SK-N-SH (cell line): ENCODE measurements around the gene MICU2. TPM values are rescaled to one million over a fixed set of nuclear protein-coding genes. Genes with fewer than 3 reads are reported as not detected.
A peak's percentile ranks its signal among the peaks of the same experiment; 100 is the strongest.

Experiments
- CTCF ChIA-PET: fragments of 300-600, 350-600 bp; formaldehyde crosslinking; extraction: SDS; loops from one replicate; lab custom pipeline; 2021; lab: Yijun Ruan, JAX
- POLR2A ChIA-PET: fragments of 350-600 bp; sonication (Branson Sonifier 250); formaldehyde crosslinking; extraction: SDS; loops from one replicate; lab custom pipeline; 2020; ENCODE audit warnings: antibody characterized with exemption, inconsistent platforms; lab: Yijun Ruan, JAX
- DNase-seq: peaks from one replicate; pipeline ENCODE4 v3.0.0; 2012
- H2AFZ ChIP-seq: fragments of 200-600 bp; sonication (generic); 2 replicates; pipeline ENCODE4 v1.8.1; 2016; ENCODE audit warnings: antibody characterized with exemption, mild to moderate bottlenecking, low read depth
- H3F3A ChIP-seq: fragments of 200-600 bp; sonication (generic); replicated peaks from 2 replicates; pipeline ENCODE3; 2016; ENCODE audit warnings: antibody characterized with exemption, mild to moderate bottlenecking; ENCODE audit not compliant: insufficient read depth
- H3K27ac ChIP-seq, 2 experiments: fragments of 200-500 bp in 1 of 2; fragments of 200-600 bp in 1 of 2; sonication (Bioruptor generic) in 1 of 2; sonication (generic), shearing (Covaris generic) in 1 of 2; 2 replicates each; pipeline versions ENCODE4 v1.5.1 to v1.6.1; 2014 to 2016; ENCODE audit warnings: low read depth in 2 of 2, inconsistent platforms in 1 of 2, low read length in 1 of 2, mild to moderate bottlenecking in 1 of 2, mixed read lengths in 1 of 2
- H3K27me3 ChIP-seq: fragments of 200-600 bp; sonication (generic), shearing (Covaris generic); 2 replicates; pipeline ENCODE4 v1.6.1; 2016; ENCODE audit warnings: mixed run types; ENCODE audit not compliant: insufficient read depth
- H3K36me3 ChIP-seq, 2 experiments: fragments of 200-500 bp in 1 of 2; fragments of 200-600 bp in 1 of 2; sonication (Bioruptor generic) in 1 of 2; sonication (generic) in 1 of 2; replicated peaks in 1 of 2; 2 replicates each; pipeline versions ENCODE3 to v1.5.1; 2014 to 2016; ENCODE audit warnings: low read length in 1 of 2, mild to moderate bottlenecking in 1 of 2; ENCODE audit not compliant: insufficient read depth in 2 of 2, control insufficient read depth in 1 of 2
- H3K4me1 ChIP-seq, 2 experiments: fragments of 200-500 bp in 1 of 2; fragments of 200-600 bp in 1 of 2; sonication (Bioruptor generic) in 1 of 2; sonication (generic), shearing (Covaris generic) in 1 of 2; 2 replicates each; pipeline versions ENCODE4 v1.5.1 to v1.6.1; 2014 to 2016; ENCODE audit warnings: low read depth in 1 of 2, low read length in 1 of 2, mixed run types in 1 of 2; ENCODE audit not compliant: insufficient read depth in 2 of 2, control insufficient read depth in 1 of 2
- H3K4me2 ChIP-seq: fragments of 200-600 bp; sonication (generic), shearing (Covaris generic); 2 replicates; pipeline ENCODE4 v1.6.1; 2017; ENCODE audit warnings: mixed run types
- H3K4me3 ChIP-seq, 2 experiments: fragments of 200-500 bp in 1 of 2; fragments of 200-600 bp in 1 of 2; sonication (Bioruptor generic) in 1 of 2; sonication (generic), shearing (Covaris generic) in 1 of 2; 2 replicates each; pipeline versions ENCODE4 v1.5.1 to v1.8.1; 2014 to 2016; ENCODE audit warnings: low read depth in 2 of 2, inconsistent platforms in 1 of 2, low read length in 1 of 2, mild to moderate bottlenecking in 1 of 2, mixed read lengths in 1 of 2, moderate library complexity in 1 of 2
- H3K79me2 ChIP-seq: fragments of 200-600 bp; sonication (generic); 2 replicates; pipeline ENCODE4 v1.8.1; 2017; ENCODE audit warnings: mild to moderate bottlenecking; ENCODE audit not compliant: insufficient read depth
- H3K9ac ChIP-seq: fragments of 200-600 bp; sonication (generic); 2 replicates; pipeline ENCODE4 v1.6.1; 2017; ENCODE audit warnings: mixed run types
- H3K9me2 ChIP-seq: fragments of 200-600 bp; sonication (generic); 2 replicates; pipeline ENCODE4 v1.6.1; 2017; ENCODE audit warnings: mixed run types
- H3K9me3 ChIP-seq: fragments of 200-600 bp; sonication (generic); 2 replicates; pipeline ENCODE4 v1.6.1; 2017; ENCODE audit warnings: mixed run types, mild to moderate bottlenecking, moderate library complexity
- H4K20me1 ChIP-seq: fragments of 200-600 bp; sonication (generic); 2 replicates; pipeline ENCODE4 v1.6.1; 2017; ENCODE audit warnings: mild to moderate bottlenecking, mixed run types; ENCODE audit not compliant: insufficient read depth
- ELF1 ChIP-seq: IDR thresholded peaks from 2 replicates; pipeline ENCODE4 v1.4.0; 2012
- FOSL2 ChIP-seq: IDR thresholded peaks from 2 replicates; pipeline ENCODE4 v1.4.0; 2012; ENCODE audit warnings: low read depth, mild to moderate bottlenecking, moderate library complexity, borderline replicate concordance
- FOXJ3 ChIP-seq: sonication (generic); formaldehyde crosslinking; IDR thresholded peaks from 2 replicates; pipeline ENCODE4 v1.5.1; 2020; ENCODE audit warnings: mild to moderate bottlenecking, missing genetic modification reagents
- FOXM1 ChIP-seq: IDR thresholded peaks from 2 replicates; pipeline ENCODE4 v1.4.0; 2012; ENCODE audit warnings: low read depth, mild to moderate bottlenecking
- GABPA ChIP-seq: IDR thresholded peaks from 2 replicates; pipeline ENCODE4 v1.4.0; 2012; ENCODE audit warnings: low read depth, mild to moderate bottlenecking
- GATA2 ChIP-seq: sonication (generic); formaldehyde crosslinking; IDR thresholded peaks from 2 replicates; pipeline ENCODE4 v1.5.0; 2020; ENCODE audit warnings: mild to moderate bottlenecking, missing genetic modification reagents
- NFIC ChIP-seq: IDR thresholded peaks from 2 replicates; pipeline ENCODE4 v1.4.0; 2012; ENCODE audit warnings: borderline replicate concordance
- NRF1 ChIP-seq: IDR thresholded peaks from 2 replicates; pipeline ENCODE4 v1.6.1; 2012; ENCODE audit warnings: low read depth, mild to moderate bottlenecking, low read length
- POLR2AphosphoS5 ChIP-seq: IDR thresholded peaks from 2 replicates; pipeline ENCODE4 v1.6.1; 2012; ENCODE audit warnings: low read depth, low read length
- RXRA ChIP-seq: IDR thresholded peaks from 2 replicates; pipeline ENCODE4 v1.4.0; 2012; ENCODE audit warnings: low read depth, mild to moderate bottlenecking, borderline replicate concordance
- SIN3A ChIP-seq: IDR thresholded peaks from 2 replicates; pipeline ENCODE4 v1.6.1; 2012; ENCODE audit warnings: low read depth, mild to moderate bottlenecking, low read length, moderate library complexity, borderline replicate concordance
- SMC3 ChIP-seq: IDR thresholded peaks from 2 replicates; pipeline ENCODE4 v1.6.1; 2012; ENCODE audit warnings: low read depth, low read length, improper control_type of control experiment
- TAF1 ChIP-seq: IDR thresholded peaks from 2 replicates; pipeline ENCODE4 v1.6.1; 2012; ENCODE audit warnings: low read depth, mild to moderate bottlenecking, low read length, moderate library complexity, borderline replicate concordance
- WGBS: methylation state at CpG from one replicate; pipeline ENCODE4 v1.1.6; 2017; ENCODE audit warnings: low lambda C conversion rate; 5-methylcytosine and 5-hydroxymethylcytosine counted together
- polyA plus RNA-seq, 3 experiments: library from polyadenylated mRNA; depleted of rRNA; stranded (reverse); fragments of >200 nt; gene quantifications; 2 replicates each; pipeline ENCODE4 v1.2.3, GENCODE V29; 2012
- TF ChIP-seq, protein P1 (sequence below): IDR thresholded peaks from 2 replicates; pipeline ENCODE4 v1.6.1; 2012; ENCODE audit warnings: mild to moderate bottlenecking, low read depth, low read length, moderate library complexity

The MICU2 gene
- polyA plus RNA-seq, 1 of the 3 experiments (the other 2 are of a cell fraction): 46.4 TPM

DNA sequence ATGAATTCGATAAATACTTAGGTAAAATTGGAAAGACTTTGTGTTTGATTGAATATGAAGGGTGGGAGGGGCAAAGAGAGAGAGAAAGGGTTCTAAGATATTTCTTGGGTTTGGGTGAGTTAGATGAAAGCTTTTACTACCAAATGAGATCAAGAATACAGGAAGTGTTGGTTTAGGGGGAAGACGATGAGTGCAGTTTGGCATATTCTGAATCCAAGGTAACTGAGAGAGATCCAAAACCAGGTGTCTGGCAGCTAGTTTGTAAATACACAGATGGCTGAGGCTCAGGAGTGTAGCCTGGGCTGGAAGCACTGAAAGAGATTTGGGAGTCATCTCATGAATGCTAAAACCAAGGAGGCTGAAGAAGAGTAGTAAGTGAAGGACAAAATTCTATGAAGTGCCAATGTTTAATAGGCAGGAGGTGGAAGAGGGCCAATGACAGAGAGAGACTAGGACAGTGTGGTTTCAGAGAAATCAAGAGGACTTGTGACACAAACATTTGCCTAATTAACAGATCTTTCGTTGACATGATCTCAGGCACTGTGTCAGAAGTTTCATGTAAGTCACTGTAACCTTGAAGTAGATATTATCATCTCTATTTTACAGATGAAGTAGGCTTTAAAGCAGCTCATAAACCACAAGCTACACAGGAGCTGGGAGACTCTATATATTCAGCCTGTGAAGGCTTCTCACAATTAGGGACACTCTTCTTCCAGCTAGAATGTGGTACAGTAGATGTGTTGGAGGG, 74.7 kb downstream of the MICU2 start:
- Histone ChIP-seq H3K27ac (no peak overlapping the region), H3F3A (peaks cover 9% of the 10 kb centered on the region), H4K20me1 (no peaks in the 10 kb centered on the region), H2AFZ (no peak overlapping the region), H3K4me1 (peaks cover 0 to 5% of the 10 kb centered on the region in 2 experiments; a peak in 3 of 4 replicates), H3K9me3 (no peaks in the 10 kb centered on the region), H3K4me2 (no peak overlapping the region), H3K9ac (no peak overlapping the region), H3K9me2 (no peaks in the 10 kb centered on the region), H3K27me3 (no peaks in the 10 kb centered on the region), H3K79me2 (0 out of 2 replicates have a peak, but pooled peaks cover 5% of the 10 kb centered on the region), H3K4me3 (no peak overlapping the region), H3K36me3 (peaks cover 2 to 10% of the 10 kb centered on the region in 2 experiments)
- TF ChIP-seq GABPA (no peak), SMC3 (no peak), FOXJ3 (CRISPR knock-in tag) (no peak), RXRA (no peak), TAF1 (no peak), FOXM1 (no peak), POLR2AphosphoS5 (no peak), ELF1 (no peak), GATA2 (no peak), NFIC (no peak), SIN3A (no peak)
- TF ChIP-seq, protein P1, sequence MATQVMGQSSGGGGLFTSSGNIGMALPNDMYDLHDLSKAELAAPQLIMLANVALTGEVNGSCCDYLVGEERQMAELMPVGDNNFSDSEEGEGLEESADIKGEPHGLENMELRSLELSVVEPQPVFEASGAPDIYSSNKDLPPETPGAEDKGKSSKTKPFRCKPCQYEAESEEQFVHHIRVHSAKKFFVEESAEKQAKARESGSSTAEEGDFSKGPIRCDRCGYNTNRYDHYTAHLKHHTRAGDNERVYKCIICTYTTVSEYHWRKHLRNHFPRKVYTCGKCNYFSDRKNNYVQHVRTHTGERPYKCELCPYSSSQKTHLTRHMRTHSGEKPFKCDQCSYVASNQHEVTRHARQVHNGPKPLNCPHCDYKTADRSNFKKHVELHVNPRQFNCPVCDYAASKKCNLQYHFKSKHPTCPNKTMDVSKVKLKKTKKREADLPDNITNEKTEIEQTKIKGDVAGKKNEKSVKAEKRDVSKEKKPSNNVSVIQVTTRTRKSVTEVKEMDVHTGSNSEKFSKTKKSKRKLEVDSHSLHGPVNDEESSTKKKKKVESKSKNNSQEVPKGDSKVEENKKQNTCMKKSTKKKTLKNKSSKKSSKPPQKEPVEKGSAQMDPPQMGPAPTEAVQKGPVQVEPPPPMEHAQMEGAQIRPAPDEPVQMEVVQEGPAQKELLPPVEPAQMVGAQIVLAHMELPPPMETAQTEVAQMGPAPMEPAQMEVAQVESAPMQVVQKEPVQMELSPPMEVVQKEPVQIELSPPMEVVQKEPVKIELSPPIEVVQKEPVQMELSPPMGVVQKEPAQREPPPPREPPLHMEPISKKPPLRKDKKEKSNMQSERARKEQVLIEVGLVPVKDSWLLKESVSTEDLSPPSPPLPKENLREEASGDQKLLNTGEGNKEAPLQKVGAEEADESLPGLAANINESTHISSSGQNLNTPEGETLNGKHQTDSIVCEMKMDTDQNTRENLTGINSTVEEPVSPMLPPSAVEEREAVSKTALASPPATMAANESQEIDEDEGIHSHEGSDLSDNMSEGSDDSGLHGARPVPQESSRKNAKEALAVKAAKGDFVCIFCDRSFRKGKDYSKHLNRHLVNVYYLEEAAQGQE: no peak
- 90% methylated on average over 3 of the region's 3 CpGs for WGBS
- no peak for DNase-seq
- POLR2A ChIA-PET: no interaction called here
- CTCF ChIA-PET: no interaction called here

DNA sequence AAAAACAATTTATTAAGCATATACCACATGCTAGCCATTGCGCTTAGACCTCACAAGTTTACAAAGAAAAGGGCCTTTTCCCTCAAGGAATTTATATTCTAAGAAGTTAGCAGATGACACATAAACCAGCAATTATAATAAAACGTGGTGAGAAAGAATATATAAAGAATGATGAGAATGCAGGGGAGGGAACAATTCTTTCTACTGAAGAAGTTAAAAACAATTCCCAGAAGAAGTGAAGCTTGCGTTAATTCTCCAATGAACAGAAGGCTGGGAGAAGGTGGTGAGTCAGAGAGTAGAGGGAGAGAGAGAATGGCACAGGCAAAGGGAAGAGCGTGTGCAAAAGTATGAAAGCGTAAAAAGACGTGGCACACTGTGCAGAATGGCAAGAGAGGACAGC, 75.4 kb downstream of the MICU2 start:
- Histone ChIP-seq H3K9me3 (no peaks in the 10 kb centered on the region), H3K36me3 (peaks cover 2 to 10% of the 10 kb centered on the region in 2 experiments), H3K79me2 (0 out of 2 replicates have a peak, but pooled peaks cover 5% of the 10 kb centered on the region), H3K9ac (no peak overlapping the region), H3K9me2 (no peaks in the 10 kb centered on the region), H3K27ac (peak overlapping the region in 1 of 2 experiments; percentile 8; a peak in 1 of 4 replicates), H3K27me3 (no peaks in the 10 kb centered on the region), H3K4me2 (no peak overlapping the region), H3F3A (peaks cover 9% of the 10 kb centered on the region), H4K20me1 (no peaks in the 10 kb centered on the region), H3K4me3 (no peak overlapping the region)
- ChIA-PET CTCF (no interaction called here), POLR2A (no interaction called here)
- no peak for DNase-seq
- 82% methylated on average over 6 of the region's 6 CpGs for WGBS
- TF ChIP-seq FOSL2 (peak; percentile 38; the same call in 1 of the 2 replicates), NRF1 (no peak)
- TF ChIP-seq, all 33 proteins: peak for 1
- peaks cover 0 to 5% of the 10 kb centered on the region in 2 experiments; a peak in 3 of 4 replicates for H3K4me1 ChIP-seq
- H2AFZ ChIP-seq: no peak overlapping the region
